HG02938 (cell line): Measurements from ENCODE around the gene CHCHD6.

ENCODE experiments used
- ATAC-seq: cut with Tn5 transposase; IDR thresholded peaks from one replicate; pipeline ENCODE4 v1.9.1; 2021; ENCODE audit warnings: mild to moderate bottlenecking, moderate library complexity; ENCODE audit not compliant: unreplicated experiment

CHCHD6 gene

GRCh38 chr3:126935756-126936509 lies 231.9 kb downstream of the CHCHD6 start:
- no peak for ATAC-seq

- no peak for ATAC-seq
Measured at GRCh38 chr3:126936853-126937425, 232.9 kb downstream of the CHCHD6 start.

GRCh38 chr3:126937533-126937932 lies 233.5 kb downstream of the CHCHD6 start:
- no peak for ATAC-seq

- ATAC-seq: no peak
Measured at GRCh38 chr3:126937973-126938372, 233.9 kb downstream of the CHCHD6 start.

- no peak for ATAC-seq
Measured at GRCh38 chr3:126938520-126939337, 234.7 kb downstream of the CHCHD6 start.

- no peak for ATAC-seq
Measured at GRCh38 chr3:126939338-126939718, 235.3 kb downstream of the CHCHD6 start.

- no peak for ATAC-seq
Measured at GRCh38 chr3:126939733-126940132, 235.7 kb downstream of the CHCHD6 start.

GRCh38 chr3:126941721-126942270 lies 237.8 kb downstream of the CHCHD6 start:
- ATAC-seq: no peak

- no peak for ATAC-seq
Measured at GRCh38 chr3:126944089-126944965, 240.3 kb downstream of the CHCHD6 start.

GRCh38 chr3:126945171-126945721 lies 241.2 kb downstream of the CHCHD6 start:
- no peak for ATAC-seq

- no peak for ATAC-seq
Measured at GRCh38 chr3:126945891-126946290, 241.9 kb downstream of the CHCHD6 start.

- ATAC-seq: no peak
Measured at GRCh38 chr3:126946405-126946804, 242.4 kb downstream of the CHCHD6 start.

GRCh38 chr3:126947429-126947828 lies 243.4 kb downstream of the CHCHD6 start:
- ATAC-seq: no peak

GRCh38 chr3:126948980-126949535 lies 245.0 kb downstream of the CHCHD6 start:
- no peak for ATAC-seq

- ATAC-seq: no peak
Measured at GRCh38 chr3:126951561-126951960, 247.5 kb downstream of the CHCHD6 start.

GRCh38 chr3:126952261-126952982 lies 248.4 kb downstream of the CHCHD6 start:
- ATAC-seq: no peak

- ATAC-seq: no peak
Measured at GRCh38 chr3:126952983-126953660, 249.1 kb downstream of the CHCHD6 start.

- peak; percentile 54 for ATAC-seq
Measured at GRCh38 chr3:126954141-126954842, 250.3 kb downstream of the CHCHD6 start.
